Measurements from ENCODE around the gene CTU2.

Gene CTU2

GRCh38 chr16:88687676-88688012 lies 18.7 kb upstream of the CTU2 start:
- TF ChIP-seq POLR2AphosphoS5 (IDR thresholded peaks at IDR 0.05; ENCODE audit: low read depth): no peak
- no peak for TF ChIP-seq GABPA (IDR thresholded peaks at IDR 0.05; ENCODE audit: low read depth)
- TF ChIP-seq, protein P1, sequence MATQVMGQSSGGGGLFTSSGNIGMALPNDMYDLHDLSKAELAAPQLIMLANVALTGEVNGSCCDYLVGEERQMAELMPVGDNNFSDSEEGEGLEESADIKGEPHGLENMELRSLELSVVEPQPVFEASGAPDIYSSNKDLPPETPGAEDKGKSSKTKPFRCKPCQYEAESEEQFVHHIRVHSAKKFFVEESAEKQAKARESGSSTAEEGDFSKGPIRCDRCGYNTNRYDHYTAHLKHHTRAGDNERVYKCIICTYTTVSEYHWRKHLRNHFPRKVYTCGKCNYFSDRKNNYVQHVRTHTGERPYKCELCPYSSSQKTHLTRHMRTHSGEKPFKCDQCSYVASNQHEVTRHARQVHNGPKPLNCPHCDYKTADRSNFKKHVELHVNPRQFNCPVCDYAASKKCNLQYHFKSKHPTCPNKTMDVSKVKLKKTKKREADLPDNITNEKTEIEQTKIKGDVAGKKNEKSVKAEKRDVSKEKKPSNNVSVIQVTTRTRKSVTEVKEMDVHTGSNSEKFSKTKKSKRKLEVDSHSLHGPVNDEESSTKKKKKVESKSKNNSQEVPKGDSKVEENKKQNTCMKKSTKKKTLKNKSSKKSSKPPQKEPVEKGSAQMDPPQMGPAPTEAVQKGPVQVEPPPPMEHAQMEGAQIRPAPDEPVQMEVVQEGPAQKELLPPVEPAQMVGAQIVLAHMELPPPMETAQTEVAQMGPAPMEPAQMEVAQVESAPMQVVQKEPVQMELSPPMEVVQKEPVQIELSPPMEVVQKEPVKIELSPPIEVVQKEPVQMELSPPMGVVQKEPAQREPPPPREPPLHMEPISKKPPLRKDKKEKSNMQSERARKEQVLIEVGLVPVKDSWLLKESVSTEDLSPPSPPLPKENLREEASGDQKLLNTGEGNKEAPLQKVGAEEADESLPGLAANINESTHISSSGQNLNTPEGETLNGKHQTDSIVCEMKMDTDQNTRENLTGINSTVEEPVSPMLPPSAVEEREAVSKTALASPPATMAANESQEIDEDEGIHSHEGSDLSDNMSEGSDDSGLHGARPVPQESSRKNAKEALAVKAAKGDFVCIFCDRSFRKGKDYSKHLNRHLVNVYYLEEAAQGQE (IDR thresholded peaks at IDR 0.05; ENCODE audit: insufficient replicate concordance, low read depth): no peak
- TF ChIP-seq, protein P2, sequence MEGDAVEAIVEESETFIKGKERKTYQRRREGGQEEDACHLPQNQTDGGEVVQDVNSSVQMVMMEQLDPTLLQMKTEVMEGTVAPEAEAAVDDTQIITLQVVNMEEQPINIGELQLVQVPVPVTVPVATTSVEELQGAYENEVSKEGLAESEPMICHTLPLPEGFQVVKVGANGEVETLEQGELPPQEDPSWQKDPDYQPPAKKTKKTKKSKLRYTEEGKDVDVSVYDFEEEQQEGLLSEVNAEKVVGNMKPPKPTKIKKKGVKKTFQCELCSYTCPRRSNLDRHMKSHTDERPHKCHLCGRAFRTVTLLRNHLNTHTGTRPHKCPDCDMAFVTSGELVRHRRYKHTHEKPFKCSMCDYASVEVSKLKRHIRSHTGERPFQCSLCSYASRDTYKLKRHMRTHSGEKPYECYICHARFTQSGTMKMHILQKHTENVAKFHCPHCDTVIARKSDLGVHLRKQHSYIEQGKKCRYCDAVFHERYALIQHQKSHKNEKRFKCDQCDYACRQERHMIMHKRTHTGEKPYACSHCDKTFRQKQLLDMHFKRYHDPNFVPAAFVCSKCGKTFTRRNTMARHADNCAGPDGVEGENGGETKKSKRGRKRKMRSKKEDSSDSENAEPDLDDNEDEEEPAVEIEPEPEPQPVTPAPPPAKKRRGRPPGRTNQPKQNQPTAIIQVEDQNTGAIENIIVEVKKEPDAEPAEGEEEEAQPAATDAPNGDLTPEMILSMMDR (IDR thresholded peaks at IDR 0.05; ENCODE audit: insufficient read depth, low read length): no peak
- TF ChIP-seq SPI1 (IDR thresholded peaks at IDR 0.05; ENCODE audit: borderline replicate concordance, low read depth): no peak
- H3K27ac ChIP-seq (replicated peaks): no peak overlapping the region
- H3K4me3 ChIP-seq (replicated peaks; ENCODE audit: insufficient read depth, low read length): no peak overlapping the region
- no peak for DNase-seq (ENCODE audit: low read depth in 1 of 2, low spot score in 1 of 2)
- H3K27me3 ChIP-seq (ENCODE audit: insufficient read depth, poor library complexity, severe bottlenecking): no peaks in the 10 kb centered on the region

DNA sequence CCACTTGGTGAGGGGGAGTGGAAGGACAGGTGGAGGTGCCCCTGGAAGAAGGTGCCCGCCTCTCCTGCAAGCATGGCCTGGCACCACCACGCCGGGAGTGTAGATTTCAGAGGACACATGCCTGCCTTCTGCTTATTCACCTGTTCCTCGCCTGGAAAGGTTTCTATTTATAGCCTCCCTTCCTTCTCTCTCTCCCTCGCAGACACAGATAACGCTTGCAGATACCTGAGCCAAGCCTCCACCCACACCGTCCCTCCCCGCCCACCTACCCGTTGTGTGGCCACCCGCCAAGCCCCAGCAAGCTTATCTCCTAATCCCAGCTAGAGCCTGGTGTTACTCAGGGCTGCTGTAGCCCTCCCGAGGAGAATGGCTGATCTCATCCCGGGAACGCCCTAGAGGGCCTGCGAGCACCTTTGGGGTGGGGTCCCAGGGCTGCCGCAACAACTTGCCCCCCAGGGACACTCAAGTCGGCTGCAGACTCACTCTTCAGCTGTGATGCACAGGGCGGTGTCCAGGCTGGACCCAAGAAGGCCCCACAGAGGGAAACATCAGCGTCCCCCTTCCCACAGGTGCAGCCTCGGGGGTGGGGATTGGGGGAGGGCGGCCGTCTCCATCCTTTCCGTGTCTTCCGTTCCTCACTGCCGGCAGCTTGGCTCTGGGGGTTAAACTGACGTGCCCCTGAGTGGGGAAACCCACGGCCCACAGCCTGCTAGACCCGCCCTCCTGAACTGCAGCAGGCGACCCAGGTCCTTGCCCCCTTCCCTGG lies 18.1 kb upstream of the CTU2 start:
- TF ChIP-seq, protein P2 (IDR thresholded peaks at IDR 0.05; ENCODE audit: insufficient read depth, low read length): no peak
- no peak for TF ChIP-seq GABPA (IDR thresholded peaks at IDR 0.05; ENCODE audit: low read depth)
- TF ChIP-seq, protein P1 (IDR thresholded peaks at IDR 0.05; ENCODE audit: insufficient replicate concordance, low read depth): no peak
- no peak for TF ChIP-seq SPI1 (IDR thresholded peaks at IDR 0.05; ENCODE audit: borderline replicate concordance, low read depth)
- DNase-seq (ENCODE audit: low read depth in 1 of 2, low spot score in 1 of 2): no peak
- H3K27me3 ChIP-seq (ENCODE audit: insufficient read depth, poor library complexity, severe bottlenecking): no peaks in the 10 kb centered on the region
- no peak overlapping the region for H3K27ac ChIP-seq (replicated peaks)
- H3K4me3 ChIP-seq (replicated peaks; ENCODE audit: insufficient read depth, low read length): no peak overlapping the region

DNA sequence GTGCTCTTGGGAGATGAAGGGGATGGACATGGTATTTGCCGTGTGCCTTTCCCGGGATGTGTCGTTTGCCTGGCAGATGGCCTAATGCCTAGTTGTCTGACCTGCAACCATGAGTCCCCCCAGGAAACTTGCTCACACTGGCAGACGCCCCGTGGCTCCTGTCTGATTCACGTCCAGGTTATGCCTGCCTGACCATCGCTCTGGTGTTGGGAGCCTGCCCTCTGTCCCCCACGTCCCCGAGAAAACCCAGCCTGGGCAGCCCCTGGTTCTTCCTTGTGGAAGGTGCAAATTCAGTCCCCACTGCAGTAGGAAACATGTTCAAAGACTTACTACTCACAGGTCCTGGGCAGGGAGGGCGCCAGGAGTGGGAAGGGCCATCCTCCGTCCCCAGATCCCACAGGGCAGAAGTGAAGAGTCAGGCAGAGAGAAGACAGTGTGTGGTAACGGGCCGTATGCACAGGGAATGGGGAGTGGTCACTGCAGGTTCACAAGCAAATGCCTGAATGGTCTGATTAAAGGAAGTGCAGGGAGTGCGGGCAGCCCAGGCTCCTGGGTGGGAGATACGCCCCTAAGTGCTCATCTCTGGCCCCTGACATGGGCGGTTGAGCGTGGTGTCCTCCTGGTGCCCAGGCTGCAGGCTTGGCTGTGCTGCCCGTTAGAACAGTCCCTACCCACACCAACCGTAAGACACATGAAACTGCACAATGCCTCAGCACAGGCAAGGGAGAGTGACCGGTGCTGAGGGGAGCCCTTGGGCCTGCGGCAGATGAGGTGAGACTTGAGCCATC lies 15.8 kb upstream of the CTU2 start:
- Histone ChIP-seq H3K27ac (replicated peaks) (no peak overlapping the region), H3K4me3 (replicated peaks; ENCODE audit: insufficient read depth, low read length) (no peak overlapping the region), H3K27me3 (ENCODE audit: insufficient read depth, poor library complexity, severe bottlenecking) (no peaks in the 10 kb centered on the region)
- DNase-seq (ENCODE audit: low read depth in 1 of 2, low spot score in 1 of 2): no peak
- TF ChIP-seq, protein P2 (IDR thresholded peaks at IDR 0.05; ENCODE audit: insufficient read depth, low read length): no peak
- TF ChIP-seq GABPA (IDR thresholded peaks at IDR 0.05; ENCODE audit: low read depth) (no peak), SPI1 (IDR thresholded peaks at IDR 0.05; ENCODE audit: borderline replicate concordance, low read depth) (no peak), POLR2AphosphoS5 (IDR thresholded peaks at IDR 0.05; ENCODE audit: low read depth) (no peak)
- TF ChIP-seq, protein P1 (IDR thresholded peaks at IDR 0.05; ENCODE audit: insufficient replicate concordance, low read depth): no peak

All from HL-60 (cell line).